ENCODE data around the gene CLSTN2.

The CLSTN2 gene

GRCh38 chr3:140052771-140053702 is 118.1 kb downstream of the CLSTN2 start:
- no peak for DNase-seq (ENCODE audit: extremely low read depth, low read depth)

GRCh38 chr3:140053794-140054193 is 118.8 kb downstream of the CLSTN2 start:
- no peak for TF ChIP-seq CTCF (IDR thresholded peaks at IDR 0.05; ENCODE audit: low read depth, low read length)
- no peak for DNase-seq (ENCODE audit: extremely low read depth, low read depth)

More at GRCh38 chr3:140052771-140053702, 118.1 kb downstream of the CLSTN2 start:
- no peak for TF ChIP-seq CTCF (IDR thresholded peaks at IDR 0.05; ENCODE audit: low read depth, low read length)

GRCh38 chr3:140055092-140055791 is 120.3 kb downstream of the CLSTN2 start:
- no peak for TF ChIP-seq CTCF (IDR thresholded peaks at IDR 0.05; ENCODE audit: low read depth, low read length)
- no peak for DNase-seq (ENCODE audit: extremely low read depth, low read depth)

GRCh38 chr3:140056047-140056446 is 121.1 kb downstream of the CLSTN2 start:
- DNase-seq (ENCODE audit: extremely low read depth, low read depth): no peak
- no peak for TF ChIP-seq CTCF (IDR thresholded peaks at IDR 0.05; ENCODE audit: low read depth, low read length)

GRCh38 chr3:140061211-140061610 is 126.2 kb downstream of the CLSTN2 start:
- no peak for DNase-seq (ENCODE audit: extremely low read depth, low read depth)
- TF ChIP-seq CTCF (IDR thresholded peaks at IDR 0.05; ENCODE audit: low read depth, low read length): no peak

- TF ChIP-seq CTCF (IDR thresholded peaks at IDR 0.05; ENCODE audit: low read depth, low read length): no peak
- DNase-seq (ENCODE audit: extremely low read depth, low read depth): no peak
Measured at GRCh38 chr3:140062461-140062860, 127.5 kb downstream of the CLSTN2 start.

GRCh38 chr3:140067487-140067886 is 132.5 kb downstream of the CLSTN2 start:
- TF ChIP-seq CTCF (IDR thresholded peaks at IDR 0.05; ENCODE audit: low read depth, low read length): no peak
- DNase-seq (ENCODE audit: extremely low read depth, low read depth): no peak
